Adrenal gland (tissue), 12 donors: ENCODE data around the gene C3AR1. TPM values are rescaled to one million over a fixed set of nuclear protein-coding genes. Genes with fewer than 3 reads are reported as not detected.
"Not testable (repeated sequence)": the region's sequence is repeated elsewhere in the genome, so short reads cannot be mapped to it uniquely, and the experiment has no call there.

ENCODE experiments used
- DNase-seq, 7 donors: peaks; one replicate each; pipeline ENCODE4 v3.0.0-alpha.2; 2019 to 2020
- H3K27ac ChIP-seq, 5 donors: fragments of 200-600 bp; sonication (generic) in 4 of 5; 1 replicate in 3 of 5; 2 replicates in 2 of 5; pipeline versions ENCODE4 v1.5.1 to v1.8.0; 2016 to 2020; ENCODE audit warnings: mild to moderate bottlenecking in 1 of 5
- H3K27me3 ChIP-seq: fragments of 200-600 bp; 2 replicates; pipeline ENCODE4 v1.8.0; 2021
- H3K36me3 ChIP-seq, 2 donors: fragments of 200-600 bp; replicated peaks in 1 of 2; 1 replicate in 1 of 2; 2 replicates in 1 of 2; pipeline versions ENCODE4 v1.5.1 to v1.8.0; 2018 to 2022
- H3K4me1 ChIP-seq, 2 donors: fragments of 200-600 bp; replicated peaks in 1 of 2; 1 replicate in 1 of 2; 2 replicates in 1 of 2; pipeline versions ENCODE4 v1.5.1 to v1.8.0; 2018 to 2021
- H3K4me3 ChIP-seq, 4 donors: fragments of 200-600 bp; sonication (generic) in 3 of 4; one replicate each; pipeline ENCODE4 v1.5.1; 2016 to 2018
- H3K9me3 ChIP-seq, 3 donors: fragments of 200-600 bp; sonication (generic) in 1 of 3; replicated peaks in 1 of 3; 1 replicate in 2 of 3; 2 replicates in 1 of 3; pipeline versions ENCODE4 v1.5.1 to v1.8.0; 2016 to 2021
- POLR2A ChIP-seq, 2 donors: fragments of 450-650 bp; IDR thresholded peaks; one replicate each; pipeline ENCODE4 v1.6.1; 2017; ENCODE audit warnings: antibody characterized with exemption in 2 of 2, mild to moderate bottlenecking in 2 of 2, moderate library complexity in 1 of 2
- whole genome bisulfite sequencing, 4 donors: extraction: QIAGEN DNeasy Blood & Tissue Kit in 2 of 4; methylation state at CpG; one replicate each; pipeline versions ENCODE4 v1.1.5 to v1.1.7; 2013 to 2017; 5-methylcytosine and 5-hydroxymethylcytosine counted together
- intact Hi-C, 2 donors: fragments of 100-400 bp; cut with DNase I; formaldehyde crosslinking; loops; one replicate each; pipeline versions ENCODE4 v1.14.1 to v1.15.0; 2022 to 2023
- polyA plus RNA-seq, 3 donors: library from polyadenylated mRNA; stranded (reverse); fragments of 200-250 nt in 2 of 3; fragments of 350-450 nt in 1 of 3; fragmentation: Illumina TruSeq in 1 of 3; extraction: RNeasy Lipid Tissue Mini Kit (QIAGEN cat#74804) in 1 of 3; gene quantifications; one replicate each; pipeline ENCODE4 v1.2.3, GENCODE V29; 2013 to 2014
- total RNA-seq, 9 donors: library from RNA; depleted of rRNA in 4 of 9; stranded (reverse); fragments of >200 nt in 4 of 9; fragments of 120-200 nt in 1 of 9; fragmentation: NEBNext Ultra II Directional in 1 of 9; extraction: Animal tissue kit (Norgen Biotek cat#: 25700) in 1 of 9; gene quantifications; one replicate each; pipeline versions ENCODE4 v1.1.0 to v1.2.4, GENCODE V29; 2013 to 2023
- TF ChIP-seq, protein P1 (sequence below), 6 experiments: fragments of 450-650 bp in 4 of 6; fragments of 200-600 bp in 2 of 6; sonication (generic) in 1 of 6; IDR thresholded peaks; 1 replicate in 5 of 6; 2 replicates in 1 of 6; pipeline versions ENCODE4 v1.5.1 to v1.8.0; 2016 to 2021; ENCODE audit warnings: antibody characterized with exemption in 6 of 6, mild to moderate bottlenecking in 2 of 6, moderate library complexity in 1 of 6
- donor health status: healthy with polysubstance abuse.
- donor health status: Bipolar disorder and iron deficiency.
- donor health status: DM: yes; HTN: yes; CAD: no.
- donor health status: DM: no; HTN: no; CAD: no.
- donor health status: DM: no; HTN: no; CAD: no.
- donor health status: DM: yes; HTN: yes; CAD: no.

Gene C3AR1
- total and polyA plus RNA-seq, 12 donors: 3.3 to 40.3 (median 20.1) TPM

DNA sequence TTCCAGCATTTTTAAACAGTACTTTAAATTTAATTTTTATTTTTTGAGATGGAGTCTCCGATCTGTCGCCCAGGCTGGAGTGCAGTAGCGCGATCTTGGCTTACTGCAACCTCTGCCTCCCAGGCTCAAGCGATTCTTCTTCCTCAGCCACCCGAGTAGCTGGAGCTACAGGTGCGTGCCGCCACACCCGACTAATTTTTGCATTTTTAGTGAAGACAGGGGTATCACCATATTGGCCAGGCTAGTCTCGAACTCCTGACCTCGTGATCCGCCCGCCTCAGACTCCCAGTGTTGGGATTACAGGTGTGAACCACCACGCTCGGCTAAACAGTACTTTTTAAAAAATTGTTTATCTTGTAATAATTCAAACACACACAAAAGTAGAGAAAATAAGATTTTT is 37.9 kb downstream of the C3AR1 start:
- H3K36me3 ChIP-seq: no peaks in the 10 kb centered on the region
- peaks cover 0 to 7% of the 10 kb centered on the region in 2 donors for H3K4me1 ChIP-seq
- no peak overlapping the region for H3K4me3 ChIP-seq
- intact Hi-C loops: no loop called here
- H3K27ac ChIP-seq: no peak overlapping the region
- no peaks in the 10 kb centered on the region for H3K9me3 ChIP-seq
- WGBS, 4 donors: 94 to 97% (median 96%) methylated on average over 15 of the region's 15 CpGs
- no peaks in the 10 kb centered on the region for H3K27me3 ChIP-seq
- DNase-seq: peak in 1 of 7 donors; percentile 57
- TF ChIP-seq, protein P1, sequence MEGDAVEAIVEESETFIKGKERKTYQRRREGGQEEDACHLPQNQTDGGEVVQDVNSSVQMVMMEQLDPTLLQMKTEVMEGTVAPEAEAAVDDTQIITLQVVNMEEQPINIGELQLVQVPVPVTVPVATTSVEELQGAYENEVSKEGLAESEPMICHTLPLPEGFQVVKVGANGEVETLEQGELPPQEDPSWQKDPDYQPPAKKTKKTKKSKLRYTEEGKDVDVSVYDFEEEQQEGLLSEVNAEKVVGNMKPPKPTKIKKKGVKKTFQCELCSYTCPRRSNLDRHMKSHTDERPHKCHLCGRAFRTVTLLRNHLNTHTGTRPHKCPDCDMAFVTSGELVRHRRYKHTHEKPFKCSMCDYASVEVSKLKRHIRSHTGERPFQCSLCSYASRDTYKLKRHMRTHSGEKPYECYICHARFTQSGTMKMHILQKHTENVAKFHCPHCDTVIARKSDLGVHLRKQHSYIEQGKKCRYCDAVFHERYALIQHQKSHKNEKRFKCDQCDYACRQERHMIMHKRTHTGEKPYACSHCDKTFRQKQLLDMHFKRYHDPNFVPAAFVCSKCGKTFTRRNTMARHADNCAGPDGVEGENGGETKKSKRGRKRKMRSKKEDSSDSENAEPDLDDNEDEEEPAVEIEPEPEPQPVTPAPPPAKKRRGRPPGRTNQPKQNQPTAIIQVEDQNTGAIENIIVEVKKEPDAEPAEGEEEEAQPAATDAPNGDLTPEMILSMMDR (IDR thresholded peaks at IDR 0.05): no peak
- no peak for TF ChIP-seq POLR2A (IDR thresholded peaks at IDR 0.05)

- Histone ChIP-seq H3K36me3 (no peaks in the 10 kb centered on the region), H3K27ac (no peak overlapping the region), H3K27me3 (no peaks in the 10 kb centered on the region), H3K4me1 (peaks cover 0 to 7% of the 10 kb centered on the region in 2 donors), H3K9me3 (no peaks in the 10 kb centered on the region), H3K4me3 (no peak overlapping the region)
- DNase-seq: peak in 1 of 7 donors; percentile 50
- WGBS, 4 donors: 73 to 80% (median 76%) methylated on average over 5 of the region's 5 CpGs
- intact Hi-C loops: no loop called here
- TF ChIP-seq, protein P1 (IDR thresholded peaks at IDR 0.05): no peak
- no peak for TF ChIP-seq POLR2A (IDR thresholded peaks at IDR 0.05)
Measured at GRCh38 chr12:8027856-8028255, 38.3 kb downstream of the C3AR1 start.

DNA sequence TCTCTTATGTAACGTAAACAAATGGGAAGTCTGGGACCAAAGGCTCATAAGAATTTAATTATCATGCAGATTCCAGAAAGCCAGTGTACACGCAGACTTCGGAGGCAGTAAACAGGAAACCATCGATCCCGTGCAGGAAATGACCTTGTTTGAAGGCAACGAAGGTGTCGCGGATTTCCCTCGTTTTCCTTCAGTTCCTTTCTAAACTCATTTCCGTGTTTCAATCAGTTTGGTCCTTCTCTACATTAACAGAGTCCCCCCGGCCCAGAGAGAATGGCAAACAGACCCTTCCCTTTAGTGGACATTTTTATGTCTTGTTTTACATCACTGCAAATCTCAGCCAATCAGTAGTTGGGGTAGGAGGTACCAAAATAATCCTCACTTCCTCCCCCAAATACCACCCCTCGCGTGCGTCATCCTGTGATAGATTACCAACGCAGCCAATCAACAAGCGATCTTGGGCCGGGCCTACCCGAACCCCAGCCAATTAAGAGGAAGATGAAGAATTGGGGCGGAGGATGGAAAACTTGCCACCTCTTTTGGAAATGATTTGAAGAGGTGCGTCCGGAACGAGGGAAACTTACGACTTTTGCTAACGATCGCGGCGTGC is 39.8 kb downstream of the C3AR1 start:
- H3K27me3 ChIP-seq: no peaks in the 10 kb centered on the region
- no peaks in the 10 kb centered on the region for H3K4me1 ChIP-seq
- 0 to 1% (median 1%) methylated on average over 27 of the region's 27 CpGs for WGBS, 4 donors
- peak; percentile 98 to 100 (median 99) for DNase-seq
- H3K4me3 ChIP-seq: peak overlapping the region in 3 of 4 donors; percentile 74 to 82 (median 80)
- no peaks in the 10 kb centered on the region for H3K9me3 ChIP-seq
- TF ChIP-seq, protein P1 (IDR thresholded peaks at IDR 0.05): peak in 1 of 6 experiments; percentile 7
- peak in 1 of 2 donors; percentile 38 for TF ChIP-seq POLR2A (IDR thresholded peaks at IDR 0.05)
- no peaks in the 10 kb centered on the region for H3K36me3 ChIP-seq
- peak overlapping the region; percentile 99 to 100 (median 100) for H3K27ac ChIP-seq
- intact Hi-C loops: no loop called here

DNA sequence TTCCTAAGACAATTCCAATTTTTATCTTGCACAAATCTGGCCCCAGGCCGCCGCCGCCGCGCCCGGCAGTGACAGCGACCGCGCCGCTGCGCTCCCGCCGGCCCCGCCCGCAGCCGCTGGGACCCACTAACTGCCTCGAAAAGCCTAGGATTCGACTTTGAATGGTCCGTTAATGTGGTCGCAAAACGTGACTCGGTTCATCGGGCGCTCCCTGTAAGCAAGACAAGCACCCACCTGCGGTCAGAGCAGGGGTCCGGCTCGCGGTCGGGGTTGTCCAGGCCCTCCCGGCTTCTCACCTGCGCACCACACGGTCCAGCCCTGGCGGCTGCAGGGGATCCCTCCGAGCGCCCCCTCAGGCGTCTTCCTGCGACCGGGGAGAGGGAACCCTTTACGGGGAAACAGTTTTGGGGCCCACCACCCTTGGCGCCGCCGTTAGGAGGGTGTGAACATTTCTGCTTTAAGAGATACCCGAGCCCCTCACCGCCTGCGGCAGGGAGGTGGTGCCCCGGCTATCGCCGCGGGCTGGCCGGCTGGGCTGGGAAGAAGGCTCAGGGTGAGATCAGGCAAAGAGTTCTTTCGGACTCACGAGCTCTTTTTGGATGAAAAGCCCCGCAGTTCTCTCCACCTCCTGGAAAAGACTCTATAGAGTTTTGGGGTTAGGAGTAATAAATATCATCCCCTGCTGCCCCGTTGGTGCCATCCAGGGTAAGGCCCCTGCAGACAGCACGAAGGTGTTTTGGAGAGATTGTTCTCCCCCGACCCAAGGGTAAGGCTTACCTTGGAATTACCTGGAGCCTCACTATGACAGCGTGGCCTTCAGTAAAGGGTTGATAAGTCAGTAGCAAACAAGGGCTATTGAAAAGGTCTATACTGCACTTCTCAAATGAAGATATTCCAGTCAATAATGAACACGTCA is 47.2 kb downstream of the C3AR1 start:
- 4 to 10% (median 6%) methylated on average over 23 to 58 of the region's 58 CpGs for WGBS, 4 donors
- Histone ChIP-seq H3K4me3 (peak overlapping the region in 1 of 4 donors; percentile 52), H3K9me3 (no peaks in the 10 kb centered on the region), H3K4me1 (peaks cover 4 to 10% of the 10 kb centered on the region in 2 donors), H3K27ac (no peak overlapping the region), H3K27me3 (peaks cover 4% of the 10 kb centered on the region), H3K36me3 (no peaks in the 10 kb centered on the region)
- intact Hi-C loops: no loop called here
- no peak for DNase-seq
- no peak for TF ChIP-seq POLR2A (IDR thresholded peaks at IDR 0.05)
- TF ChIP-seq, protein P1 (IDR thresholded peaks at IDR 0.05): no peak

DNA sequence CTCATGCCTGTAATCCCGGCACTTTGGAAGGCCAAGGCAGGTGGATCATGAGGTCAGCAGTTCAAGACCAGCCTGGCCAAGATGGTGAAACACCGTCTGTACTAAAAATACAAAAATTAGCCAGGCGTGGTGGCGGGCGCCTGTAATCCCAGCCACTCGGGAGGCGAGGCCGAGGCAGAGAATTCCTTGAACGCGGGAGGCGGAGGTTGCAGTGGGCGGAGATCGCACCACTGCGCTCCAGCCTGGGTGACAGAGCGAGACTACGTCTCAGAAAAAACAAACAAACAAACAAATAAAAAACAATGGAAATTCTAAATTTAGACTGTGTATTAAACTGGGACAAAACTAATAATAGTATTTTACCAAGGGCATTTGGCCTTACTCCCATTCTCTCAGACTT is 47.9 kb downstream of the C3AR1 start:
- H3K9me3 ChIP-seq, intact Hi-C loops, H3K27me3 ChIP-seq, DNase-seq, H3K36me3 ChIP-seq, H3K27ac ChIP-seq: not testable (repeated sequence)
- Histone ChIP-seq H3K4me3 (peak overlapping the region in 1 of 4 donors; percentile 52), H3K4me1 (peaks cover 4 to 10% of the 10 kb centered on the region in 2 donors)
- WGBS, 4 donors: 47 to 52% (median 50%) methylated on average over 16 of the region's 16 CpGs
